ENCODE measurements around the gene ZNF430.

Gene ZNF430

GRCh38 chr19:21084343-21084742 is 63.9 kb downstream of the ZNF430 start:
- Mint-ChIP-seq H3K4me3 (no peak overlapping the region), H3K36me3 (ENCODE audit: low read depth) (peaks cover 44% of the 10 kb centered on the region), H3K4me1 (ENCODE audit: low read depth) (peaks cover 11% of the 10 kb centered on the region), H3K9me3 (no peaks in the 10 kb centered on the region), H3K27ac (no peak overlapping the region), H3K27me3 (no peaks in the 10 kb centered on the region)
- intact Hi-C loops (cut with micrococcal nuclease): loop anchor here (5.0 kb wide), 1 partner anchor 58 kb away; the partner anchor contains the start of gene ZNF431

GRCh38 chr19:21087871-21088270 is 67.4 kb downstream of the ZNF430 start:
- Mint-ChIP-seq H3K9me3 (no peaks in the 10 kb centered on the region), H3K4me3 (no peak overlapping the region), H3K36me3 (ENCODE audit: low read depth) (peaks cover 59% of the 10 kb centered on the region), H3K27me3 (no peaks in the 10 kb centered on the region), H3K27ac (no peak overlapping the region), H3K4me1 (ENCODE audit: low read depth) (peaks cover 11% of the 10 kb centered on the region)
- intact Hi-C loops (cut with micrococcal nuclease): no loop called here

GRCh38 chr19:21092109-21092508 is 71.7 kb downstream of the ZNF430 start:
- Mint-ChIP-seq H3K4me1 (ENCODE audit: low read depth) (no peaks in the 10 kb centered on the region), H3K27me3 (no peaks in the 10 kb centered on the region)
- intact Hi-C loops (cut with micrococcal nuclease): no loop called here

GRCh38 chr19:21094347-21095025 is 74.0 kb downstream of the ZNF430 start:
- Mint-ChIP-seq H3K36me3 (ENCODE audit: low read depth) (peaks cover 61% of the 10 kb centered on the region), H3K27me3 (no peaks in the 10 kb centered on the region), H3K4me1 (ENCODE audit: low read depth) (no peaks in the 10 kb centered on the region), H3K9me3 (peaks cover 11% of the 10 kb centered on the region), H3K4me3 (no peak overlapping the region), H3K27ac (no peak overlapping the region)
- intact Hi-C loops (cut with micrococcal nuclease): no loop called here

More at GRCh38 chr19:21092109-21092508, 71.7 kb downstream of the ZNF430 start:
- Mint-ChIP-seq H3K27ac (peak overlapping the region; percentile 37), H3K4me3 (no peak overlapping the region), H3K36me3 (ENCODE audit: low read depth) (peaks cover 45% of the 10 kb centered on the region), H3K9me3 (peaks cover 11% of the 10 kb centered on the region)

- Mint-ChIP-seq H3K36me3 (ENCODE audit: low read depth) (peaks cover 68% of the 10 kb centered on the region), H3K9me3 (peaks cover 11% of the 10 kb centered on the region), H3K4me3 (no peak overlapping the region), H3K27ac (no peak overlapping the region), H3K27me3 (no peaks in the 10 kb centered on the region), H3K4me1 (ENCODE audit: low read depth) (no peaks in the 10 kb centered on the region)
- intact Hi-C loops (cut with micrococcal nuclease): no loop called here
Observed at GRCh38 chr19:21098291-21098690, 77.8 kb downstream of the ZNF430 start.

- Mint-ChIP-seq H3K27ac (no peak overlapping the region), H3K4me1 (ENCODE audit: low read depth) (no peaks in the 10 kb centered on the region), H3K36me3 (ENCODE audit: low read depth) (peaks cover 76% of the 10 kb centered on the region), H3K27me3 (no peaks in the 10 kb centered on the region), H3K4me3 (no peak overlapping the region), H3K9me3 (no peaks in the 10 kb centered on the region)
- intact Hi-C loops (cut with micrococcal nuclease): no loop called here
Observed at GRCh38 chr19:21101521-21102242, 81.2 kb downstream of the ZNF430 start.

GRCh38 chr19:21109116-21109515 is 88.7 kb downstream of the ZNF430 start:
- H3K4me3 Mint-ChIP-seq: no peak overlapping the region
- no peak overlapping the region for H3K27ac Mint-ChIP-seq
- H3K36me3 Mint-ChIP-seq (ENCODE audit: low read depth): peaks cover 94% of the 10 kb centered on the region
- H3K4me1 Mint-ChIP-seq (ENCODE audit: low read depth): no peaks in the 10 kb centered on the region
- intact Hi-C loops (cut with micrococcal nuclease): no loop called here
- peaks cover 59% of the 10 kb centered on the region for H3K9me3 Mint-ChIP-seq
- no peaks in the 10 kb centered on the region for H3K27me3 Mint-ChIP-seq

Measured in dendritic cell treated with granulocyte-macrophage colony-stimulating factor and Interleukin-4, amounts not matched to agents 40 ng/mL and 50 ng/mL, for 4 days (primary cell).